ENCODE data around the gene ZNF134. TPM values are rescaled to one million over a fixed set of nuclear protein-coding genes. Genes with fewer than 3 reads are reported as not detected.

The ZNF134 gene
- total and polyA plus RNA-seq, 2 experiments from 2014 or later = 14.6 to 79.6 TPM

- Histone ChIP-seq H3K27me3 (ENCODE audit: insufficient read depth) (peaks cover 24% of the 10 kb centered on the region; the same call in 1 of the 2 replicates), H3K27ac (ENCODE audit: low read depth) (no peak overlapping the region), H3F3A (replicated peaks; ENCODE audit: low read depth) (no peaks in the 10 kb centered on the region), H3K4me1 (ENCODE audit: insufficient read depth) (0 out of 2 replicates have a peak, but pooled peaks cover 3% of the 10 kb centered on the region), H3K79me2 (replicated peaks; ENCODE audit: insufficient read depth) (no peaks in the 10 kb centered on the region), H3K4me2 (no peak overlapping the region), H3K4me3 (no peak overlapping the region), H3K9me2 (ENCODE audit: insufficient read depth) (no peaks in the 10 kb centered on the region), H4K20me1 (replicated peaks; ENCODE audit: insufficient read depth) (no peaks in the 10 kb centered on the region), H3K36me3 (ENCODE audit: insufficient read depth) (no peaks in the 10 kb centered on the region), H2AFZ (no peak overlapping the region)
- H3K4me1 Mint-ChIP-seq = peaks cover 3% of the 10 kb centered on the region; the same call in 2 of the 3 replicates
- ATAC-seq (no peak), DNase-seq (ENCODE audit: low spot score) (no peak)
- no peaks in the 10 kb centered on the region for H3K9me3 Mint-ChIP-seq
- no peak overlapping the region for H3K27ac Mint-ChIP-seq
- TF ChIP-seq ZNF331 (CRISPR knock-in tag; IDR thresholded peaks at IDR 0.05; ENCODE audit: low read depth) (no peak), JUNB (IDR thresholded peaks at IDR 0.05; ENCODE audit: unreplicated experiment) (no peak), POLR2AphosphoS5 (IDR thresholded peaks at IDR 0.05; ENCODE audit: low read depth) (no peak), EZH2 (IDR thresholded peaks at IDR 0.05; ENCODE audit: low read depth, unreplicated experiment) (no peak), ZNF114 (CRISPR knock-in tag; IDR thresholded peaks at IDR 0.05) (no peak), NANOG (IDR thresholded peaks at IDR 0.05; ENCODE audit: borderline replicate concordance) (no peak), EZH2phosphoT487 (IDR thresholded peaks at IDR 0.05; ENCODE audit: unreplicated experiment) (no peak), ZNF462 (CRISPR knock-in tag; IDR thresholded peaks at IDR 0.05) (no peak), STAT1 (IDR thresholded peaks at IDR 0.05; ENCODE audit: unreplicated experiment) (no peak), CREB1 (CRISPR knock-in tag; IDR thresholded peaks at IDR 0.05; ENCODE audit: low read depth) (no peak), CTCF (conservative IDR thresholded peaks at IDR 0.05; ENCODE audit: low read depth in 2 of 2) (no peak)
- TF ChIP-seq, protein P1, sequence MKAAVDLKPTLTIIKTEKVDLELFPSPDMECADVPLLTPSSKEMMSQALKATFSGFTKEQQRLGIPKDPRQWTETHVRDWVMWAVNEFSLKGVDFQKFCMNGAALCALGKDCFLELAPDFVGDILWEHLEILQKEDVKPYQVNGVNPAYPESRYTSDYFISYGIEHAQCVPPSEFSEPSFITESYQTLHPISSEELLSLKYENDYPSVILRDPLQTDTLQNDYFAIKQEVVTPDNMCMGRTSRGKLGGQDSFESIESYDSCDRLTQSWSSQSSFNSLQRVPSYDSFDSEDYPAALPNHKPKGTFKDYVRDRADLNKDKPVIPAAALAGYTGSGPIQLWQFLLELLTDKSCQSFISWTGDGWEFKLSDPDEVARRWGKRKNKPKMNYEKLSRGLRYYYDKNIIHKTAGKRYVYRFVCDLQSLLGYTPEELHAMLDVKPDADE (IDR thresholded peaks at IDR 0.05) = no peak
- TF ChIP-seq, protein P2, sequence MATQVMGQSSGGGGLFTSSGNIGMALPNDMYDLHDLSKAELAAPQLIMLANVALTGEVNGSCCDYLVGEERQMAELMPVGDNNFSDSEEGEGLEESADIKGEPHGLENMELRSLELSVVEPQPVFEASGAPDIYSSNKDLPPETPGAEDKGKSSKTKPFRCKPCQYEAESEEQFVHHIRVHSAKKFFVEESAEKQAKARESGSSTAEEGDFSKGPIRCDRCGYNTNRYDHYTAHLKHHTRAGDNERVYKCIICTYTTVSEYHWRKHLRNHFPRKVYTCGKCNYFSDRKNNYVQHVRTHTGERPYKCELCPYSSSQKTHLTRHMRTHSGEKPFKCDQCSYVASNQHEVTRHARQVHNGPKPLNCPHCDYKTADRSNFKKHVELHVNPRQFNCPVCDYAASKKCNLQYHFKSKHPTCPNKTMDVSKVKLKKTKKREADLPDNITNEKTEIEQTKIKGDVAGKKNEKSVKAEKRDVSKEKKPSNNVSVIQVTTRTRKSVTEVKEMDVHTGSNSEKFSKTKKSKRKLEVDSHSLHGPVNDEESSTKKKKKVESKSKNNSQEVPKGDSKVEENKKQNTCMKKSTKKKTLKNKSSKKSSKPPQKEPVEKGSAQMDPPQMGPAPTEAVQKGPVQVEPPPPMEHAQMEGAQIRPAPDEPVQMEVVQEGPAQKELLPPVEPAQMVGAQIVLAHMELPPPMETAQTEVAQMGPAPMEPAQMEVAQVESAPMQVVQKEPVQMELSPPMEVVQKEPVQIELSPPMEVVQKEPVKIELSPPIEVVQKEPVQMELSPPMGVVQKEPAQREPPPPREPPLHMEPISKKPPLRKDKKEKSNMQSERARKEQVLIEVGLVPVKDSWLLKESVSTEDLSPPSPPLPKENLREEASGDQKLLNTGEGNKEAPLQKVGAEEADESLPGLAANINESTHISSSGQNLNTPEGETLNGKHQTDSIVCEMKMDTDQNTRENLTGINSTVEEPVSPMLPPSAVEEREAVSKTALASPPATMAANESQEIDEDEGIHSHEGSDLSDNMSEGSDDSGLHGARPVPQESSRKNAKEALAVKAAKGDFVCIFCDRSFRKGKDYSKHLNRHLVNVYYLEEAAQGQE (IDR thresholded peaks at IDR 0.05; ENCODE audit: unreplicated experiment) = no peak
- no peak overlapping the region for H3K4me3 Mint-ChIP-seq
- peaks cover 3% of the 10 kb centered on the region for H3K27me3 Mint-ChIP-seq (ENCODE audit: insufficient read depth, low read depth, poor library complexity)
- no peaks in the 10 kb centered on the region for H3K36me3 Mint-ChIP-seq (ENCODE audit: low read depth)
Observed at GRCh38 chr19:57672466-57672865, 58.4 kb downstream of the ZNF134 start.
